HG02571 (cell line): ENCODE data around the gene IGFBP2.

ENCODE experiments used
- ATAC-seq: cut with Tn5 transposase; IDR thresholded peaks from one replicate; pipeline ENCODE4 v1.9.1; 2021; ENCODE audit warnings: mild to moderate bottlenecking, moderate library complexity; ENCODE audit not compliant: unreplicated experiment

IGFBP2 gene

GRCh38 chr2:216636551-216637450 is 3.6 kb downstream of the IGFBP2 start:
- no peak for ATAC-seq

DNA sequence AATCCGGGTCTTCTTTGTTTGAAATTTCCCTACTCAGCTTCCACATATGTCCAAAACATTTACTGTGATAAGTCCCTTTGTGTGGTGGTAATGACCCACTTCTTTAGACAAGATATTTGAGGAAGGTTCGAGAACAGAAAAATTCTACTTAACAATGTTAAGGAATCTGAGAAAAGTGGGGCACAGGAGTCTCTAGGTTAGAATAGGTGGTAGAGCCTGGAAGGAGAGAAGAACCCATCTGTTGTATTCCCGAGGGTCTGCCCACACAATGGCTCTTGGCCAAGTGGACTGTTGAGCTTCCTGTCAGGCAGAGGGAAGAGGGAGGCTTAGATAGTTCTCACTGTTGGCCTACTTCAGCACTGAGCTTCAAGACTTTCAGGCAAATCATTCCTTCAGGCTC is 4.3 kb downstream of the IGFBP2 start:
- no peak for ATAC-seq

DNA sequence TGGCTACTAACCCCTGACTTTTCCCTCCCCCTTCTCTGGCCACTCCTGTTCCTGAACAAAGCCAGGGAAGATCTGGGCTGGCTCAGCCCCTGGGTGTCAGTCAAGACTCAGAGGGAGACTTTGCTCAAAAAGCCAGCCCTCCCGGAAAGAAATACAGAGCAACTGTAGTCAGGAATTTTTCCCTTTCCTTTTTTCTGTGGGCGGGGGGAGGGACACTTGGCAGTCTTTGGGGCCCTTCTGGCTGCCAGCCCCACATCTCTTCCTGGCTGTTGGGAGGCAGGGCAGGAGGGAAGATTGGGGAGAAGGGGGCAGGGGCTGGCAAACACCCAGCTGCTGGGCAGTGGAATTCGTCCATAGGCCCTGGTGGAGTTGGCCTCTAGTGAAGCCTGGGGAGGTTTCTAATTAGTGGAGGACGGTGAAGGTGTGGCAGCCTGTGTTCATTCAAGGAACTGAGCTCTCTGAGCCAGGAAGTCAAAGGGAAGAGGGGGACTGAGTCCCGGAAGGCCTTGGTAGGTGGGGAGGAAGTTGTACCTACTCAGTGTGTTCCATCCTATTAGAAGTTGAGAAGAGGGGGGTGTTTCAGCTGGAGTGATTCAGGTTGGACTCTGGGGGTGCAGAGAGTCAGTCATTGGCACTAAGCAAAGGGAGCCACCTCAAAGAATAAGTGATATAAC is 10.9 kb downstream of the IGFBP2 start:
- no peak for ATAC-seq

- ATAC-seq = no peak
Observed at GRCh38 chr2:216644842-216645635, 11.8 kb downstream of the IGFBP2 start.

GRCh38 chr2:216645636-216645950 is 12.4 kb downstream of the IGFBP2 start:
- ATAC-seq = no peak

DNA sequence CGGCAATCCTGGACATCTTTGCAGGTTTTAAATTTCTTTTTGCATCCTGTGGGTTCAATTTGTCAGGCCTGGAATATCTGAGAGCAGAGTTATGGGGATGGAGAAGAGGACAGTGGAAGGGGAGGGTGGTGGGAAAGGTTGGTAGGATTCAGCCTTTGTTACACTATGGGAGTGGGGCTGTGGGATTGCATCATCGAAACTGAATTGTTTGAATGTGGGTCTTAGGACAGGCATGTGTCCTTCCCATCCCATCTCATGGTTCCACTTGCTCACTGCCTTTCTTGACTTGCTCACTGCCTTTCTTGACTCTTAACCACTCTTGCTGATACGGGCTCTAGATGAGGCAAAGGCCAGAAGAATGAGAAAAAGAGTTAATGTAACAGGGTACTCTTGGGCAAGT is 12.9 kb downstream of the IGFBP2 start:
- ATAC-seq = no peak

DNA sequence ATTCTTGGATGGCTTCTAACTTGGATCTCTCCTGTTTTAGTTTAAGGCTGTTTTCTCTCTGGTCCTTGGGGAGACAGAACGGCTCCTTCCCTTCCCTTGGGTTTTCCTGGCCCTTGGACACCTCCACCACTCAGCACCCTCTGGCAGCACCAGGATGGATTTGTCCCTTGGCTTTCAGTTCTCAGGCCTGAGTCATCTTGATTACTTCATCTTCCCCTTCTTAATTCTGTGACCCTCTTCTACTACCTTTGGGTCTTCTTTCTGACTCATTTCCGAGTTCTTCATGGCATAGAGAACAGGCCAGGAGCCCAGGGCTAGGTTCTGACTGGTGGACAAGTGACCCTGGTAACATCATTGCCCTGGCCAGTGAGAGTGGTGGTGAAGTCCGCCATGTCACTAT is 14.9 kb downstream of the IGFBP2 start:
- ATAC-seq = no peak

- no peak for ATAC-seq
Observed at GRCh38 chr2:216649574-216649973, 16.4 kb downstream of the IGFBP2 start.

GRCh38 chr2:216650626-216651257 is 17.5 kb downstream of the IGFBP2 start:
- ATAC-seq = no peak

DNA sequence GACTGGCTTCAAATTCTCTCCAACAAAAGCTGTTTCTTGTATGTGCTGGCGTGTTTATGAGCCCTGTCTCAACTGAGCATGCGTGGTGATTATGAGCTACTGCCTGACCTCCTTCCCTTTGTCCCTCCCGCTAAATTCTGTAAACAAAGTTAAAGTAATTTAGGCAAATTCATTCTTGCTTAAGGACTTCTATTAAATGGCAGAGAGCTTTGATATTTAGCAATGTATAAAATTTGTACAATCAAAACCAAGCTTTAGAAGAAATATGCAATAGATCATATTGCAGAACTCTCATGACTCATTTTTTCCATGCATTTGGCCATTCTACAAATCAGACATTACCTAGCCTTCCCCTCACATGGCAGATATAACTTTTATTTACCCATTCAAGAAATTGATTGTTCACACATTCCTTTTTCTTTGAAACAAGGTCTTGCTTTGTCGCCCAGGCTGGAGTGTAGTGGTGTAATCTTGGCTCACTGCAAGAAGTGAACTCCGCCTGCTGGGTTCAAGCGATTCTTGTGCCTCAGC is 18.2 kb downstream of the IGFBP2 start:
- no peak for ATAC-seq

DNA sequence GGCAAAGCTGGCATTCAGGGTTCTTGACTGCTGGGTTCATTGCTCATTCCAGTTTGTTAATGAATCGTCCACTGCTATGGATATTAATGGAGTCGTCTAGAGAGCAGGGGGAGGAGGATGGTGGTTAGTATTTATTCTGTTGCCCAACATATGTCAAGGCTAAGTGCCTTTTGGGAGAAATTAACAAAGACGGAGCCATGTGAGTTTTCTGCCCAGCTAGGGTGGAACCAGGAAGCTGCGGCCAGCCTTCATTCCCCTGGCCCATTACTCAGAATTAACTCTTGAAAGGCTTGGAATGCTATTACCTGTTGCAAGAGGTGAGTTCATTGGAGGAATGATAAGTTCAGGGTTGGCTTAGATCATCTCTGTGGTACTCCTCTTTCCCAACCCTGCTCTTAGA is 19.3 kb downstream of the IGFBP2 start:
- no peak for ATAC-seq

DNA sequence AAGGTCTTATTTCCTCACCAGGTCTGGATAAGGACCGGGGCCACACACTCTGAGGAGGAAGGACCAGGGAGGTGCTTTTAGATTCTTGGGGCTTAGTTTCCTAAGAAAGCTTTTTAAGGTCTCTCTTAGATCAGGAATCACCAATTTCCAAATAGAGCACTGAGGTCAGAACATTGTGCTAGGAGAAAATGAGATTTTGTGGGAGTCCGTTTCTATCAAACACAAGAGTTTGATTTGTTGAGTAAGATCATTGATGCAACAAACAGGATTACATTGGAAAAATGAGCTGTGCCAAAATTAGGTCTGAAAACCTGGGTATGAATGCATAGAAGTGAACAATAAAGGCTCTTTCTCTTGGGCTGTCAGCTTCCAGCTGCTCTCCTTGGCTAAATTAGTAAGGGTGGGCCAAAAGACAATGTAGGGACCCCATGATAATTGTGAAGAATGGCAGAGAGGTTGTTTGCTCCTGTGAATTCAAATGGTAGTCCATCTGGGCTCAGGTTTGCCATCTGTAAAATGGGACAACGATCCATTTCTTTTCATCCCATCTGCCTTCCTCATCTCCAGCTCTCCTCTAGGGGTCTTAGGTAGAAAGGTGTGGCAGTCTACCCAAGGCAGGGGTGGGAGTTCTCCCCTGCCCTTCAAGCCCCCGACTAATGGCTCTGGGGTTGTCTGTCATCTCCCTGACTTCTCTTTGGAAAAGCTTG is 20.0 kb downstream of the IGFBP2 start:
- no peak for ATAC-seq

- ATAC-seq = no peak
Observed at GRCh38 chr2:216653931-216654365, 20.7 kb downstream of the IGFBP2 start.

DNA sequence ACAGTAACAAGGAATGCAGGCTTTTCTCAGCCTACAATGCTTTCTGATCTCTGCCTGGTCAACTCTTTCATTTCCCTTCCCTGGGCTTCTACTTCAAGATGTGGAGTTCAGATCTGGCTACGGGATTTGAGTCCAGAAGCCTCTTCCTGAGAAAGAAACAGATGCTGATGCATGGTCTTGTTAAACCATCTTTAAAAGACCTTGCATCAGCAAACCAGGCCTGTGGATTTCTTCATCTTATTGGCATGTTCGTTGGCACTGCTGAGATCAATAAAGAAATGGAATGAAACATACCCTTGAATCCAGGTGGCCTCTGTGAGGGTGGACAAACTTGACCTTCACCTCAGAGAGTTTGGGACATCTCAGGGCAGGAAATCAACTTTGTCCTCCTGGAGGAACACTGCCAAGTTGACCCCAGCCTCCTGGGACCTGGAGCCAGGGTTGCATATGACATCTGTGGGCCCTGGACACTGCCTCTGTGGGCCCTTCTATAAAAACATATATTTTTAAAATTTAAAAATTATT is 21.4 kb downstream of the IGFBP2 start:
- ATAC-seq = no peak

- no peak for ATAC-seq
Observed at GRCh38 chr2:216657086-216657855, 24.1 kb downstream of the IGFBP2 start.

- no peak for ATAC-seq
Observed at GRCh38 chr2:216657980-216658379, 24.8 kb downstream of the IGFBP2 start.

- ATAC-seq = no peak
Observed at GRCh38 chr2:216658757-216659156, 25.5 kb downstream of the IGFBP2 start.

- no peak for ATAC-seq
Observed at GRCh38 chr2:216659276-216659675, 26.1 kb downstream of the IGFBP2 start.

GRCh38 chr2:216660496-216660895 is 27.3 kb downstream of the IGFBP2 start:
- ATAC-seq = no peak
